AG10803 (cell line): Measurements from ENCODE around the gene SNRPB.

Source experiments
- DNase-seq: peaks from one replicate; pipeline ENCODE4 v3.0.0; 2010; ENCODE audit warnings: low read depth
- H3K4me3 ChIP-seq: 2 replicates; pipeline ENCODE4 v1.5.1; 2011; ENCODE audit warnings: mild to moderate bottlenecking, low read length, control low read depth
- TF ChIP-seq, protein P1 (sequence below): conservative IDR thresholded peaks from 2 replicates; pipeline ENCODE4 v1.5.1; 2011; ENCODE audit warnings: mild to moderate bottlenecking, low read length, control low read depth, inconsistent platforms

Gene SNRPB

DNA sequence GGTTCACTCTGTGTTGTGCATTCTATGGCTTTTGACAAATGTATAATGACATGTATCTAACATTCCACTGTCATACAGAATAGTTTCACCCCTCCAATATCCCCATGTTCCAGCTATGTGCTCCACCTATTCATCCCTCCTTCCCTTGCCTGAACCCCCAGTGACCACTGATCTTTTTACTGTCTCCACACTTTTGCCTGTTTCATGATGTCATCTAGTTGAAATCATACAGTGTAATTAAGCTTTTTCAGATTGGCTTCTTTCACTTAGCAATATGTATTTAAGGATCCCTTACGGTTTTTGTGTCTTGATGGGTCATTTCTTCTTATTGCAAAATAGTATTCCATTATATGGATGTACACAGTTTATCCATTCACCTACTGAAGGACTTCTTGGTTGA is 50.1 kb downstream of the SNRPB start:
- no peak for DNase-seq
- TF ChIP-seq, protein P1, sequence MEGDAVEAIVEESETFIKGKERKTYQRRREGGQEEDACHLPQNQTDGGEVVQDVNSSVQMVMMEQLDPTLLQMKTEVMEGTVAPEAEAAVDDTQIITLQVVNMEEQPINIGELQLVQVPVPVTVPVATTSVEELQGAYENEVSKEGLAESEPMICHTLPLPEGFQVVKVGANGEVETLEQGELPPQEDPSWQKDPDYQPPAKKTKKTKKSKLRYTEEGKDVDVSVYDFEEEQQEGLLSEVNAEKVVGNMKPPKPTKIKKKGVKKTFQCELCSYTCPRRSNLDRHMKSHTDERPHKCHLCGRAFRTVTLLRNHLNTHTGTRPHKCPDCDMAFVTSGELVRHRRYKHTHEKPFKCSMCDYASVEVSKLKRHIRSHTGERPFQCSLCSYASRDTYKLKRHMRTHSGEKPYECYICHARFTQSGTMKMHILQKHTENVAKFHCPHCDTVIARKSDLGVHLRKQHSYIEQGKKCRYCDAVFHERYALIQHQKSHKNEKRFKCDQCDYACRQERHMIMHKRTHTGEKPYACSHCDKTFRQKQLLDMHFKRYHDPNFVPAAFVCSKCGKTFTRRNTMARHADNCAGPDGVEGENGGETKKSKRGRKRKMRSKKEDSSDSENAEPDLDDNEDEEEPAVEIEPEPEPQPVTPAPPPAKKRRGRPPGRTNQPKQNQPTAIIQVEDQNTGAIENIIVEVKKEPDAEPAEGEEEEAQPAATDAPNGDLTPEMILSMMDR: no peak
- no peak overlapping the region for H3K4me3 ChIP-seq

DNA sequence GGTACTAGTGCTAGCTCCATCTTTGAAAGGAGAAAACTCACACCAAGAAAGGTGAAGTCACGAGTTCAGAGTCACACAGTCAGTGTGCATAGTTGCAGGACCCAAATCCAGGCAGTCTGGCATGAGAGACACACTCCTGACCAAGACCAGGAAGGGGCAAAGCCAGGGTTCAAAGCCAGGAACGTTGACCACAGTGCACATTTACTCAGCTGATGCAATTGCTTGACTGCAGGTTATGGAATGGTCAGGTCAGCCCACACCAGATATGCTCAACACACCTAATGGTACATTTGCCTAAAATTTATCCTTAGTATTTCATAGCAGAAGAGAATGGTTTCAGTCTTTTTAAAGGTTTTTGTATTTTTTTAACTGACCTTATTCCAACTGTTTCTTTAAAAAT is 52.2 kb downstream of the SNRPB start:
- H3K4me3 ChIP-seq: no peak overlapping the region
- TF ChIP-seq, protein P1: no peak
- DNase-seq: no peak

DNA sequence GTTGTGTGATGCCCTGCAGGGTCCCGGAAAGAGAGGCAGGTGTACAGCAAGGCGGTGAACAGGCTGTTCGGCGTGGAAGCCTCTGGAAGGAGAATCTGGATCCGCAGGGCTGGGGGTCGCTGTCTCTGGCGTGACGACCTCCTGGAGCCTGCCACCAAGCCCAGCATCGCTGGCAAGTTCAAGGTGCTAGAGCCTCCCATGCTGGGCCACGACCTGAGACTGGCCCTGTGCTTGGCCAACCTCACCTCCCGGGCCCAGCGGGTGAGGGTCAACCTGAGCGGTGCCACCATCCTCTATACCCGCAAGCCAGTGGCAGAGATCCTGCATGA is 53.4 kb downstream of the SNRPB start:
- DNase-seq: no peak
- TF ChIP-seq, protein P1: no peak
- no peak overlapping the region for H3K4me3 ChIP-seq

GRCh38 chr20:2416541-2417212 is 53.9 kb downstream of the SNRPB start:
- TF ChIP-seq, protein P1: no peak
- H3K4me3 ChIP-seq: no peak overlapping the region
- no peak for DNase-seq
